HCT116 (cell line): ENCODE measurements around the gene POMGNT2. TPM values are rescaled to one million over a fixed set of nuclear protein-coding genes. Genes with fewer than 3 reads are reported as not detected.

Experiments used
- ATAC-seq: fragments of 200-7000 bp; cut with Tn5 transposase; 2 replicates; pipeline ENCODE4 v1.9.1; 2020; ENCODE audit warnings: mild to moderate bottlenecking, moderate library complexity
- BruUV-seq: library from RNA; stranded (reverse); fragments of 400-500 nt; replicated peaks from 2 replicates; lab custom pipeline; 2021; lab: Mats Ljungman, UMichigan
- CTCF ChIA-PET: fragments of 300-600 bp; sonication (Branson Sonifier 250); formaldehyde crosslinking; loops from one replicate; lab custom pipeline; 2021; ENCODE audit warnings: antibody characterized with exemption; lab: Charles Lee
- POLR2A ChIA-PET: fragments of 300-600, 350-600 bp; sonication (Branson Sonifier 250); formaldehyde crosslinking; loops from one replicate; lab custom pipeline; 2021; ENCODE audit warnings: antibody characterized with exemption; lab: Charles Lee
- RAD21 ChIA-PET, 2 experiments: fragments of 300-600 bp; sonication (Branson Sonifier 250); formaldehyde crosslinking; loops; one replicate each; lab custom pipeline; 2023; ENCODE audit warnings: low total read pairs in 2 of 2; ENCODE audit not compliant: uncharacterized antibody in 2 of 2, unreplicated experiment in 2 of 2, low non-redundant PET in 1 of 2; lab: Charles Lee
- DNase-seq: peaks from one replicate; pipeline ENCODE4 v3.0.0-alpha.2; 2010; ENCODE audit warnings: low read depth, low spot score
- H2AFZ ChIP-seq: fragments of 200-600 bp; shearing (Covaris generic), sonication (generic); 2 replicates; pipeline ENCODE4 v1.6.1; 2017; ENCODE audit warnings: low read depth, mixed run types, mixed read lengths, antibody characterized with exemption, low read length; ENCODE audit not compliant: poor library complexity, severe bottlenecking
- H3K27ac ChIP-seq: 2 replicates; pipeline ENCODE4 v1.5.1; 2012; ENCODE audit warnings: low read depth, low read length
- H3K27me3 ChIP-seq: fragments of 200-600 bp; sonication (generic); 2 replicates; pipeline ENCODE4 v1.6.1; 2016; ENCODE audit warnings: mixed run types, low read length, mixed read lengths; ENCODE audit not compliant: insufficient read depth
- H3K36me3 ChIP-seq, 2 experiments: fragments of 200-500 bp in 1 of 2; fragments of 200-600 bp in 1 of 2; sonication (Bioruptor generic) in 1 of 2; sonication (generic) in 1 of 2; 2 replicates each; pipeline versions ENCODE4 v1.5.1 to v1.6.1; 2014 to 2016; ENCODE audit warnings: low read length in 2 of 2, inconsistent platforms in 1 of 2, mixed read lengths in 1 of 2, mixed run types in 1 of 2; ENCODE audit not compliant: insufficient read depth in 2 of 2, control insufficient read depth in 1 of 2
- H3K4me1 ChIP-seq, 2 experiments: fragments of 200-600 bp in 1 of 2; sonication (generic) in 1 of 2; 2 replicates each; pipeline versions ENCODE4 v1.5.1 to v1.6.1; 2012 to 2017; ENCODE audit warnings: low read length in 2 of 2, inconsistent platforms in 1 of 2, mild to moderate bottlenecking in 1 of 2, mixed read lengths in 1 of 2, mixed run types in 1 of 2, moderate library complexity in 1 of 2; ENCODE audit not compliant: insufficient read depth in 2 of 2, control insufficient read depth in 1 of 2
- H3K4me2 ChIP-seq: fragments of 200-600 bp; sonication (generic); 2 replicates; pipeline ENCODE4 v1.6.1; 2017; ENCODE audit warnings: mixed run types, low read length, mixed read lengths
- H3K4me3 ChIP-seq, 2 experiments: fragments of 200-600 bp in 1 of 2; sonication (generic) in 1 of 2; replicated peaks in 1 of 2; 2 replicates each; pipeline ENCODE4 v1.5.1; 2011 to 2016; ENCODE audit warnings: low read length in 2 of 2, control low read depth in 1 of 2, low read depth in 1 of 2, mild to moderate bottlenecking in 1 of 2, mixed read lengths in 1 of 2, mixed run types in 1 of 2
- H3K79me2 ChIP-seq: fragments of 200-600 bp; sonication (generic); 2 replicates; pipeline ENCODE4 v1.6.1; 2017; ENCODE audit warnings: mild to moderate bottlenecking, mixed run types, low read length, moderate library complexity, mixed read lengths; ENCODE audit not compliant: insufficient read depth
- H3K9ac ChIP-seq: fragments of 200-600 bp; sonication (generic); 2 replicates; pipeline ENCODE4 v1.6.1; 2016; ENCODE audit warnings: low read length, mixed read lengths
- H3K9me2 ChIP-seq: fragments of 200-600 bp; sonication (generic), shearing (Covaris generic); 2 replicates; pipeline ENCODE4 v1.6.1; 2017; ENCODE audit warnings: mixed run types, mild to moderate bottlenecking, moderate library complexity; ENCODE audit not compliant: insufficient read depth
- H3K9me3 ChIP-seq, 2 experiments: fragments of 200-500 bp in 1 of 2; fragments of 200-600 bp in 1 of 2; sonication (Bioruptor generic) in 1 of 2; sonication (generic) in 1 of 2; 2 replicates each; pipeline ENCODE4 v1.6.1; 2014 to 2017; ENCODE audit warnings: low read length in 2 of 2, mixed read lengths in 2 of 2, inconsistent platforms in 1 of 2, low read depth in 1 of 2, mild to moderate bottlenecking in 1 of 2, mixed run types in 1 of 2, moderate library complexity in 1 of 2; ENCODE audit not compliant: control insufficient read depth in 1 of 2, insufficient read depth in 1 of 2
- H4K20me1 ChIP-seq: fragments of 200-600 bp; sonication (generic), shearing (Covaris generic); 2 replicates; pipeline ENCODE4 v1.6.1; 2017; ENCODE audit warnings: mixed run types, mild to moderate bottlenecking, moderate library complexity; ENCODE audit not compliant: insufficient read depth
- ATF3 ChIP-seq: IDR thresholded peaks from 2 replicates; pipeline ENCODE4 v1.6.1; 2012
- CBX3 ChIP-seq: IDR thresholded peaks from 2 replicates; pipeline ENCODE4 v1.6.1; 2012; ENCODE audit warnings: low read depth
- CEBPB ChIP-seq: IDR thresholded peaks from 2 replicates; pipeline ENCODE4 v1.6.1; 2012; ENCODE audit warnings: low read depth
- FOSL1 ChIP-seq: IDR thresholded peaks from 2 replicates; pipeline ENCODE4 v1.6.1; 2012; ENCODE audit warnings: low read depth
- YY1 ChIP-seq: IDR thresholded peaks from 2 replicates; pipeline ENCODE4 v1.6.1; 2011; ENCODE audit warnings: low read length, low read depth, moderate library complexity, mild to moderate bottlenecking; ENCODE audit not compliant: insufficient replicate concordance; ENCODE audit errors: extremely low read depth
- ZNF274 ChIP-seq: fragments of 200-500 bp; sonication (Bioruptor generic); IDR thresholded peaks from 2 replicates; pipeline ENCODE4 v1.6.1; 2014; ENCODE audit warnings: mild to moderate bottlenecking, low read depth, low read length, inconsistent platforms
- intact Hi-C: fragments of 100-400 bp; cut with micrococcal nuclease; formaldehyde crosslinking; loops from 2 replicates; pipeline ENCODE4 v1.10.0; 2022
- total RNA-seq: library from RNA; stranded (reverse); gene quantifications from one replicate; pipeline ENCODE4 v1.2.1, GENCODE V29; 2021; ENCODE audit not compliant: unreplicated experiment
- TF ChIP-seq, protein P1 (sequence below): IDR thresholded peaks from 2 replicates; pipeline ENCODE4 v1.6.1; 2012; ENCODE audit warnings: low read depth

Gene POMGNT2
- total RNA-seq, 1 experiment from 2014 or later, result 21.6 TPM

DNA sequence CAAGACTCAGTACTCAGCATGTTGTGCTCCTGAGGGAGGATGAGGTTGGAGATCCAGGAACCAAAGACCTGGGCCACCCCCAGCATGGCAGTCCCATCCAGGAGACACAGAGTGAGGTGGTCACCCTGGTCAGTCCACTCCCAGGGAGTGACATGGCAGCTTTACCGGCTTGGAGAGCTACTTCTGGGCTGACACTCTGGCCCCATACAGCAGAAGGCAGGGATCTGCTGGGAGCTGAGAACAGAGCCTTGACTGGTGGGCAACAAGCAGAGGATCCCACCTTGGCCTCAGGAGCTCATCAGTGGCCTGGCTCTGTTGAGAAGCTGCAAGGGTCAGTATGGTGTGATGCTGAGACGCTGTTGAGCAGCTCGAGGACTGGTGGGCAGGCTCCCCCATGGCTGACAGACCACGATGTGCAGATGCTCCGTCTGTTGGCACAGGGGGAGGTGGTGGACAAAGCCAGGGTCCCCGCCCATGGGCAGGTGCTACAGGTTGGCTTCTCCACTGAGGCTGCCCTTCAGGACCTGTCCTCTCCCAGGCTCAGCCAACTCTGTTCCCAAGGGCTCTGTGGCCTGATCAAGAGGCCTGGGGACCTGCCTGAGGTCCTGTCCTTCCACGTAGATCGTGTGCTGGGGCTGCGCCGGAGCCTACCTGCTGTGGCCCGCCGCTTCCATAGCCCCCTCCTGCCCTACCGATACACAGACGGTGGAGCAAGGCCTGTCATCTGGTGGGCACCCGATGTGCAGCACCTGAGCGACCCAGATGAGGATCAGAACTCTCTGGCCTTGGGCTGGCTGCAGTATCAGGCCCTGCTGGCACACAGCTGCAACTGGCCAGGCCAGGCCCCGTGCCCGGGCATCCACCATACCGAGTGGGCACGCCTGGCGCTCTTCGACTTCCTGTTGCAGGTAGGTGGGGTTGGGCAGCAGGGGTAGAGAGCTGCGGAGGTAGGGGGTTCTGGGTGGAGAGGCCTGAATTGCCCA lies 72.9 kb downstream of the POMGNT2 start:
- no peaks in the 10 kb centered on the region for H3K79me2 ChIP-seq
- intact Hi-C loops, result no loop called here
- TF ChIP-seq CBX3 (no peak), FOSL1 (no peak), YY1 (no peak), ATF3 (no peak), CEBPB (no peak), ZNF274 (no peak)
- TF ChIP-seq, protein P1, sequence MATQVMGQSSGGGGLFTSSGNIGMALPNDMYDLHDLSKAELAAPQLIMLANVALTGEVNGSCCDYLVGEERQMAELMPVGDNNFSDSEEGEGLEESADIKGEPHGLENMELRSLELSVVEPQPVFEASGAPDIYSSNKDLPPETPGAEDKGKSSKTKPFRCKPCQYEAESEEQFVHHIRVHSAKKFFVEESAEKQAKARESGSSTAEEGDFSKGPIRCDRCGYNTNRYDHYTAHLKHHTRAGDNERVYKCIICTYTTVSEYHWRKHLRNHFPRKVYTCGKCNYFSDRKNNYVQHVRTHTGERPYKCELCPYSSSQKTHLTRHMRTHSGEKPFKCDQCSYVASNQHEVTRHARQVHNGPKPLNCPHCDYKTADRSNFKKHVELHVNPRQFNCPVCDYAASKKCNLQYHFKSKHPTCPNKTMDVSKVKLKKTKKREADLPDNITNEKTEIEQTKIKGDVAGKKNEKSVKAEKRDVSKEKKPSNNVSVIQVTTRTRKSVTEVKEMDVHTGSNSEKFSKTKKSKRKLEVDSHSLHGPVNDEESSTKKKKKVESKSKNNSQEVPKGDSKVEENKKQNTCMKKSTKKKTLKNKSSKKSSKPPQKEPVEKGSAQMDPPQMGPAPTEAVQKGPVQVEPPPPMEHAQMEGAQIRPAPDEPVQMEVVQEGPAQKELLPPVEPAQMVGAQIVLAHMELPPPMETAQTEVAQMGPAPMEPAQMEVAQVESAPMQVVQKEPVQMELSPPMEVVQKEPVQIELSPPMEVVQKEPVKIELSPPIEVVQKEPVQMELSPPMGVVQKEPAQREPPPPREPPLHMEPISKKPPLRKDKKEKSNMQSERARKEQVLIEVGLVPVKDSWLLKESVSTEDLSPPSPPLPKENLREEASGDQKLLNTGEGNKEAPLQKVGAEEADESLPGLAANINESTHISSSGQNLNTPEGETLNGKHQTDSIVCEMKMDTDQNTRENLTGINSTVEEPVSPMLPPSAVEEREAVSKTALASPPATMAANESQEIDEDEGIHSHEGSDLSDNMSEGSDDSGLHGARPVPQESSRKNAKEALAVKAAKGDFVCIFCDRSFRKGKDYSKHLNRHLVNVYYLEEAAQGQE, result no peak
- H3K9ac ChIP-seq, result no peak overlapping the region
- H4K20me1 ChIP-seq, result no peaks in the 10 kb centered on the region
- H3K4me2 ChIP-seq, result no peak overlapping the region
- H3K36me3 ChIP-seq, result no peaks in the 10 kb centered on the region
- H3K27ac ChIP-seq, result no peak overlapping the region
- no peaks in the 10 kb centered on the region for H3K9me2 ChIP-seq
- DNase-seq, result no peak
- CTCF ChIA-PET, result no interaction called here
- RAD21 ChIA-PET, result no interaction called here
- no peak overlapping the region for H2AFZ ChIP-seq
- no peak overlapping the region for H3K4me3 ChIP-seq
- POLR2A ChIA-PET, result no interaction called here
- peaks cover 0 to 6% of the 10 kb centered on the region in 2 experiments; a peak in 1 of 4 replicates for H3K4me1 ChIP-seq
- ATAC-seq, result no peak
- H3K9me3 ChIP-seq, result no peaks in the 10 kb centered on the region
- no TSS peak for BruUV-seq
- no peaks in the 10 kb centered on the region; the same call in 1 of the 2 replicates for H3K27me3 ChIP-seq
